GM18861 (cell line): Measurements from ENCODE around the gene BABAM2.
"Not testable (repeated sequence)": the region's sequence is repeated elsewhere in the genome, so short reads cannot be mapped to it uniquely, and the experiment has no call there.

Experiments
- ATAC-seq: cut with Tn5 transposase; IDR thresholded peaks from one replicate; pipeline ENCODE4 v1.9.1; 2021; ENCODE audit not compliant: unreplicated experiment

The BABAM2 gene

DNA sequence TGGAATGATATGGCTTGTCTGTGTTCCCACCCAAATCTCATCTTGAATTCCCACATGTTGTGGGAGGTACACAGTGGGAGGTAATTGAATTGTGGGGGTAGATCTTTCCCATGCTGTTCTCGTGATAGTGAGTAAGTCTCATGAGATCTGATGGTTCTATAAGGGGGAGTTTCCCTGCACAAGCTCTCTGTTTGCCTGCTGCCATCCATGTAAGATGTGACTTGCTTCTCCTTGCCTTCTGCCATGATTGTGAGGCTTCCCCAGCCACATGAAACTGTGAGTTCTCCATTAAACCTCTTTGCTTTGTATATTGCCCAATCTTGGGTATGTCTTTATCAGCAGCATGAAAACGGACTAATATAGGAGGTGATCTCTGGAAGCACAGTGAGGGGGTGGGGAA is 78.4 kb downstream of the BABAM2 start:
- ATAC-seq, result not testable (repeated sequence)

GRCh38 chr2:27972311-27972710 is 81.8 kb downstream of the BABAM2 start:
- no peak for ATAC-seq

DNA sequence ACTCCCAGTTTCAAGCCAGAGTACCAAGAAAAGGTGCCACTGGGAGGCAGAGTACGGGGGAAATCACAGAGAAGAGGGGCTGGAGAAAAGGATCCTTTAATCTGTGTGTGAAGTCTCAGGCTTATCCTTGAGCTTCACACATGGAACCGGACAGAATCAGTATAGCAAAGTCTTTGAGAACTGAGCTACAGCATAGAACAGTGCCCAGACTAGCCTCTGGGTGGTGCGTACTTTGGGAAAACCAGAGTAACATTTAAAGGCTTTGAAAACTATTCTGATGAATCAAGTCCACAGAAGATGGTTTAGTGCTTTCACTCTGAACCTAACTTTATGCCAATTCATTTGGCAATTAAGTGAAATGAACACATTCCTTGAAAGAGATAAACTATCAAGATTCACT is 83.1 kb downstream of the BABAM2 start:
- no peak for ATAC-seq

DNA sequence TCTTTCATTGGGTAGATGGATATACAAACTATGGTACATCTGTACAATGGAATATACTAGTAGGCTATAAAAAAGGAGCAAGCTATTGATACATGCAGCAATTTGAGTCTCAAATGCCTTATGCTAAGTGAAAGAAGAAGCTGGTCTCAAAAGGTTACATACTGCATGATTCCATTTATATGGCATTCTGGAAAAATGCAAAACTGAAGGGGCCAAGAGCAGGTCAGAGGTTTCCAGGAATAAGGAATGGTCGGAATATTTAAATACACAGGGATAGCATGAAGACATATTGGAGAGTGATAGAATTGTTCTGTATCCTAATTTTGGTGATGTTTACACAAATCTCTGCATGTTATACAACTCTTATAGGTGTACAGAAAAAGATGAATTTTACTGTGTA is 85.8 kb downstream of the BABAM2 start:
- no peak for ATAC-seq

DNA sequence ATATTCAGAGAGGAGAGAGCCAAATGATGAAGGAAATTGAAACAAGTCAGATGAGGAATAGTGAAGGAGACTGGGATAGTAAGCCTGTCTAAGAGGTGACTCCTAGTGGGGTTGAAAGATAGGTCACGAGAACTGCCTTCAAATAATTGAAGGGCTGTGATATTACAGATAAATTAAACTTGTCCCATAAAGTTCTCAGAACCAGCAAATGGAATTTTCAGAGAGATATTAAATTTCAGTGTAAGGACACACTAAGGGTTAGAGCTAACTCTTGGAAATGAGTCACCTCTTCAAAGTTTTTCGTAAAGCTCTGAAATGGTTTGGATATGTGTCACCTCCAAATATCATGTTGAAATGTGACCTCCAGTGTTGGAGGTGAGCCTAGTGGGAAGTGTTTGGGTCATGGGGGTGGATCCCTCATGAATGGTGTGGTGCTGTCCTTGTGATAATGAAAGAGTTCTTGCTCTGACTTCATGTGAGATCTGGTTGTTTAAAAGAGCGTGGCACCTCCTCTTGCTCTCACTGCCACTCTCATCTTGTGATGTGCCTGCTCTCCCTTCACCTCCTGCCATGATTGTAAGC is 87.3 kb downstream of the BABAM2 start:
- ATAC-seq, result no peak

- ATAC-seq, result not testable (repeated sequence)
Observed at GRCh38 chr2:27978761-27979160, 88.2 kb downstream of the BABAM2 start.

DNA sequence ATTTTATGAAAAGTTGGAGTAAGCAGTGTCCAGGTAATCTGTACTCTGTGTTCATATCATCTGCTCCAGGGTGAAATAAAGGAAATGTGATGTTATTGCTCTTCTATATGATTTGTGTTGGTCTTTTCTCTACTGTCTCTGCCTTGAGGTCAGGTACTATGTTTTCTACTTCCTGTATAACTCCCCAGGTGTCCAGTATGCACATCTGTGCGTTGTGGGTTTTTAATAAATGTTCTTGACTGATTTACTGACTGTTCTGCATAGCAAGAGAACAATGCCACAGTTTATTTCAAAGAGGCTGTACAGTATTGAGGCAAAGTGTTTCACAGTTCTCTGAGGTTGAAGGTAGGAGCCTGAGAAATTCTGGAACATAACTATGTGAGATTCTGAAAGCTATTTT is 89.7 kb downstream of the BABAM2 start:
- no peak for ATAC-seq

- no peak for ATAC-seq
Observed at GRCh38 chr2:27984153-27984552, 93.6 kb downstream of the BABAM2 start.

DNA sequence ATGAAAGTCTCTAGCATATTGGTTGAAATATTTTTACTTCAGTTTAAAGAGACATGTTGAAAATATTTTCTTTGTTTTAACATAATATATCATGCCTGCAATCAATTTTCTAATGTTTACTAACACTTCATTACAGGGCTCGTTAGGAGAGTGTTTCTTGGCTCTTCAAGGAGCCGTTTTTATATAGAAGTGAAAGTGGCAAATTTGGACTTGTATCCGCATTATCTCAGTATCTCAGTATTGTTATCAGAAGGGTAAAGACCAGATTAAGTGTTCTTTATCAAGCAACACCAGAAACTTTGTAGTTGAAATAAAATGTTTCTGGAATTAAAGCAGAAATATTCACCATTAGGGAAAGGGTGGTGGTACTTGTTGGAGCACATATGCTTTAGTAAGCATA is 97.8 kb downstream of the BABAM2 start:
- ATAC-seq, result no peak

GRCh38 chr2:27988718-27989117 is 98.2 kb downstream of the BABAM2 start:
- no peak for ATAC-seq

DNA sequence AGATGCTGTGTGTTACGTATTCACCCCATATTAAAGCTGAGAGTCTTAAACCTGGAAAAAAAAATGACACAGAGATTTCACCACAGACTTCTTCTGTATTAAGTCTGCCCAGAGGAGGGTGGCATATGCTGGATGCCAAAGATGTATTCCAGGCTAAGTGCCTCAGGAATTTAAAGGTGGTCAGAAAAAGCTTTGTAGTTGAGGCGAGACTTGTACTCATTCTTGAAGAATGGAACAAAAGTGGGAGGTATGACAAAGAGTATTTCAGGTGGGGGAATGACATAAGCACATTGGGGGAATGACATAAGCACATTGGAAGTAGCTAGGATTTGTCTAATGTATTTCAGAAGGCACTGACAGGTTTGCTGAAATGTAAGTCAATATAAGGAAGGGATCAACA is 98.6 kb downstream of the BABAM2 start:
- ATAC-seq, result no peak

- no peak for ATAC-seq
Observed at GRCh38 chr2:27990030-27990590, 99.6 kb downstream of the BABAM2 start.

DNA sequence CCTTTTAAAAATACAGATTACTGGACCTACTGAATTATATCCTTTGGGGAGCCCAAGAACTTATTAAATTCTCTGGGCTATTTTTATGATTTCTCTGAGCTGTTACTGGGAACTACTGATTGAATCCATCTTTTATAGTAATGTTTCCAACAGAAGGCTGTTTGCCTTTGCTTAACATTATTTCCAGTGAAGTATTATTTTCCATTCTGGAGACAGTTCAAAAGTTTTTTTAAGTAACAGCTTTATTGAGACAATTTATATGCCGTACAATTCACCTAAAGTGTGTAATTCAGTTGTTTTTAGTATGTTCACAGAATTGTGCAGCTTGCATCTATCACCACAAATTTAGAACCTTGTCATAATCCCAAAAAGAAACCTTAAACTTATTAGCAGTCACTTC is 100.6 kb downstream of the BABAM2 start:
- no peak for ATAC-seq

DNA sequence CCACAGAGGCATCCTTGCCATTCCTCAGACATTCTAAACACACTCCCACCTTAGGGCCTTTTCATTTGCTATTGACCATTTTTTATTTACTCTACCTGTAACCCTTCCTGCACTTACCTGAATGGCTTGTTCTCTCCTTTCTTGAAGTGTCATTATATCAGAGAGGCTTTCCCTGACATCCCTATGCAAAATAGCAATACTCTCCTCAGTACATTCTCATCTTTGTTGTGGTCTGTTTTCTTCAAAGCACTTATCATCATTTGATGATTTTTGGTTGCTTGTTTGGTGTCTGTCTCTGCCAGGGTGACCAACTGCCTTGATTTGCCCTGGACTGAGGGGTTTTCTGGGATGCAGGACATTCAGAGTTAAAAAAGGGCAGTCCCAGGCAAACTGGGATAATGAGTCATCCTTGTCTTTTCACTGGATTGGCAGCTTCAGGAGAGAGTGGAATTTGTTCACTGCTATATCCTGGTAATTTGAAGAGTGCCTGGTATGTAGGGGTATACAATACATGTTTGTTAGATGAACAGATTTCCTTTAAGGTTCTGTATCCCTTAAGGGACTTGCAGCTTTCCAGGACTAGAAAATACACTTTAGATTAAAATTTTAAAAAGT is 102.4 kb downstream of the BABAM2 start:
- ATAC-seq, result no peak

- no peak for ATAC-seq
Observed at GRCh38 chr2:27993402-27993787, 102.9 kb downstream of the BABAM2 start.

DNA sequence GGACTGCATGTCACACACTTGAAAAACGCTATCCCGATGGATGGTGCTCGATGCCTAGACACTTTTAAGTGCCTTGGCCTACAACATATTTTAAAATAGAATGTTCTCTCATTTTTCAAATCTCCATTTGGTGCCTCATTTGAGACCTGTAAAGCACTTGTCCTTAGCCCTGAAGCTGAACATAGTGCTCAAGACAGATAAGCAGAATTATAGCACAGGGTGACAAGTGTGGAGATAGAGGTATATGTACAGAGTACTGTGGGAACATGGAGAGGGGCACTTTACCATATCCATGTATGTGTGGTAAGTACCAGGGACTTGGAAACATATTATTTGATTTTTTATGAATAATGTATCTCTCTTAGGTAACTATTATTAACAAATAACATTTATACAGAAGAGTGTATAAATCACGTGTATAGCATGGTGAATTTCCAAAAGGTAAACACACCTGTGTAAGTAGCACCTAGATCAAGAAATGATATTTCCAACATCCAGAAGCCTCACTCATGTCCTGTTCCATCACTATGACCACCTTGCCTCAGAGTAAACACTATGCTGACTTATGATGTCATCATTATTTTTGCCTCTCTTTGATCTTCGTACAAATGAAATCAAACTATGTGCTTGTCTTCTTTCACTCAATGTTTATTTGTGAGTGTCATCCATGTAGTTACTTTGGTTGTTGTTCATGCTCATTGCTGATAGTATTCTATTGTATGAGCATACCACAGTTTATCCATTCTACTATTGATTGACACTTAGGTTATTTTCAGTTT is 103.6 kb downstream of the BABAM2 start:
- ATAC-seq, result no peak

DNA sequence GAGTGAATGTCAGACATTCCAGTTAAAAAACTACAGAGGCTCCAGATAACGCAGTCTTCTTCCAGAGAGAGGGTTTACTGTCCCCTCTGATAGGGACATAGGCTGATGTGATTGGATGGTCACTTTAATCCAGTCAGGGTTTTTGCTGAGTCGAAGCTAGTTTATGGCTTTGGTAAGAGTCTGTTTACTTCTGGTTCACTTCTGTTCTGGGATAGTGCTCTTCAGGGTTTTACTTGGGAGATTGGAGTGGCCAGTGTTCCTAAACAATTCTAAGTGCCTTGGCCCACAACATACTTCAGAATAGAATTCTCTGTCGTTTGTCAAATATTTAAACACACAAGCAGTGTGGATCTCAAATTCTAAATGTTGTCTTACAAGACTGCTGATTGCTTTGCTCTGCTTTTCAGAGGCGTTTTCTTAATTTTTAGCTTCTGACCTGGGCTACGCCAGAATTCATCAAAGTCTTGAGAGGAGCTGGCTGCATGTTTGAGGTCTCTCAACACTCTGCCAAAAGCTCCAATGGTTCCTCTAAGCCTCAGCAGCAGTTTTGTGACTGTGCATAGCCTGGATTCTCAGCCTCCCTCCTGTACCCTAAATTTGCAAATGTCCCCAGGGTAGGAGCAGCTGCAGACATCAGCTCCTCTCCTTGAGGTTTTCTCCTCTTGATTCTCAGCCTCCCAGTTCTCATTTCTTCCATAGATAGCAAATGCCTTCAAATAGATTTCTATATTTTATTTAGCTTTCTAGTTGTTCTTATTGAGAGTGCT is 105.8 kb downstream of the BABAM2 start:
- no peak for ATAC-seq

GRCh38 chr2:28000287-28000686 is 109.8 kb downstream of the BABAM2 start:
- no peak for ATAC-seq

DNA sequence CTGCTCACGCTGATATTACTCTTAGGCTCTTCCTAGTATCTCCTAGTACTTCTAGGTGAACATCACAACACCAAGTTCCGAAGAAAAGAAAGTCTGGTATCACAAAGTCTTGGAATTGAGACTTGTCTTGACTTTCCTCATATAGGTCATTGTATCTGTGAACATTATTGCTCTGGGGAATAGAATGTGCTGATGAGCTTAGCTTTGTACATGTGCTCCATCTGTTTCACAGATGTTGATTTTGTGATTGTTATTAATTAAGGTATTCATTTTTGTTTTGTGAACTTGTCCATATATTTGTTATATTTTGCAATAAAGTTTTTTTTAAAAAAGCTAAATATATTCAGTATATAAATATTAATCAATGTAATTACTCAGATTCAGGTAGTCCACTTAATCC is 111.7 kb downstream of the BABAM2 start:
- ATAC-seq, result no peak

DNA sequence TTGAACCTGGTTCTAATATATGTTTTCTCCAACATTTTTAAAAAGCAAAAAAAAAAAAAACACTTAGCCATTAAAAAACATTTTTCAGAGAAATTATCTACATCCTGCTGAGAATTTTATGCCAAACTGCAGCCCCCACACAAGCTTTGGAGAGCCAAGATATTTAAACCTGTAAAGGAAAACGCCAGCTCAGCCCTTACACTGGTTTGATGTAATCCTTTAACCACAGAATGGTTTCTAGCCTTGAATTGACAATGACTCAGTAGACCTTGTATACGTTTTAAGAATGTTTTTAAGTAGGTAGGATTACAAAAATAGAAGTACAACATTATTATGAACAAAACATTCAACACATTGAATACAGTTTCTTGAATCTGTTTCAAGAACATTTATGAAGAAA is 113.6 kb downstream of the BABAM2 start:
- ATAC-seq, result no peak

GRCh38 chr2:28009732-28010131 is 119.2 kb downstream of the BABAM2 start:
- ATAC-seq, result no peak
